Measurements from ENCODE around the gene SLC34A3.

Gene SLC34A3

GRCh38 chr9:137278721-137279711 is 48.3 kb downstream of the SLC34A3 start:
- ChIA-PET POLR2A (no interaction called here), CTCF (no interaction called here)
- DNase-seq (ENCODE audit: extremely low spot score): no peak
- no peak for TF ChIP-seq BHLHE40 (IDR thresholded peaks at IDR 0.05; ENCODE audit: borderline replicate concordance)
- TF ChIP-seq SP1 (IDR thresholded peaks at IDR 0.05): no peak
- no peak for TF ChIP-seq CTBP1 (IDR thresholded peaks at IDR 0.05; ENCODE audit: borderline replicate concordance)
- TF ChIP-seq NFRKB (IDR thresholded peaks at IDR 0.05): no peak
- TF ChIP-seq ELF4 (IDR thresholded peaks at IDR 0.05): no peak
- TF ChIP-seq PKNOX1 (IDR thresholded peaks at IDR 0.05): no peak
- TF ChIP-seq HDGF (IDR thresholded peaks at IDR 0.05; ENCODE audit: borderline replicate concordance): no peak
- no peak for TF ChIP-seq L3MBTL2 (conservative IDR thresholded peaks at IDR 0.05)
- no peak for TF ChIP-seq SUZ12 (IDR thresholded peaks at IDR 0.05)
- no peak for TF ChIP-seq TARDBP (IDR thresholded peaks at IDR 0.05)
- TF ChIP-seq ARNT (IDR thresholded peaks at IDR 0.05): no peak
- no peak for TF ChIP-seq FOXK2 (IDR thresholded peaks at IDR 0.05)
- TF ChIP-seq LEF1 (IDR thresholded peaks at IDR 0.05; ENCODE audit: borderline replicate concordance): no peak
- TF ChIP-seq FOXM1 (IDR thresholded peaks at IDR 0.05; ENCODE audit: borderline replicate concordance): no peak
- no peak for TF ChIP-seq FOXA1 (IDR thresholded peaks at IDR 0.05)
- TF ChIP-seq ZNF384 (IDR thresholded peaks at IDR 0.05): no peak

- ChIA-PET POLR2A (interaction anchor here (1.0 kb wide), 1 partner anchor 22 kb away, joined by 4 read pairs; the partner anchor contains the start of gene NRARP), CTCF (no interaction called here)
- TF ChIP-seq BHLHE40 (IDR thresholded peaks at IDR 0.05; ENCODE audit: borderline replicate concordance) (no peak), NFRKB (IDR thresholded peaks at IDR 0.05) (no peak), ARNT (IDR thresholded peaks at IDR 0.05) (no peak), ZNF384 (IDR thresholded peaks at IDR 0.05) (no peak), FOXK2 (IDR thresholded peaks at IDR 0.05) (no peak), FOXM1 (IDR thresholded peaks at IDR 0.05; ENCODE audit: borderline replicate concordance) (no peak), SUZ12 (IDR thresholded peaks at IDR 0.05) (no peak), LEF1 (IDR thresholded peaks at IDR 0.05; ENCODE audit: borderline replicate concordance) (no peak), FOXA1 (IDR thresholded peaks at IDR 0.05) (no peak), ELF4 (IDR thresholded peaks at IDR 0.05) (no peak), CTBP1 (IDR thresholded peaks at IDR 0.05; ENCODE audit: borderline replicate concordance) (no peak), PKNOX1 (IDR thresholded peaks at IDR 0.05) (no peak), HDGF (IDR thresholded peaks at IDR 0.05; ENCODE audit: borderline replicate concordance) (no peak), TARDBP (IDR thresholded peaks at IDR 0.05) (no peak), SP1 (IDR thresholded peaks at IDR 0.05) (no peak), L3MBTL2 (conservative IDR thresholded peaks at IDR 0.05) (no peak)
- no peak for DNase-seq (ENCODE audit: extremely low spot score)
These were observed 49.2 kb downstream of the SLC34A3 start for GRCh38 chr9:137279741-137280473.

- DNase-seq (ENCODE audit: extremely low spot score): no peak
- TF ChIP-seq SP1 (IDR thresholded peaks at IDR 0.05) (no peak), ZNF384 (IDR thresholded peaks at IDR 0.05) (no peak), FOXK2 (IDR thresholded peaks at IDR 0.05) (no peak), TARDBP (IDR thresholded peaks at IDR 0.05) (no peak), CTBP1 (IDR thresholded peaks at IDR 0.05; ENCODE audit: borderline replicate concordance) (no peak), ELF4 (IDR thresholded peaks at IDR 0.05) (no peak), ARNT (IDR thresholded peaks at IDR 0.05) (no peak), L3MBTL2 (conservative IDR thresholded peaks at IDR 0.05) (no peak), FOXA1 (IDR thresholded peaks at IDR 0.05) (no peak), LEF1 (IDR thresholded peaks at IDR 0.05; ENCODE audit: borderline replicate concordance) (no peak), NFRKB (IDR thresholded peaks at IDR 0.05) (no peak), SUZ12 (IDR thresholded peaks at IDR 0.05) (no peak), PKNOX1 (IDR thresholded peaks at IDR 0.05) (no peak), BHLHE40 (IDR thresholded peaks at IDR 0.05; ENCODE audit: borderline replicate concordance) (no peak), HDGF (IDR thresholded peaks at IDR 0.05; ENCODE audit: borderline replicate concordance) (no peak), FOXM1 (IDR thresholded peaks at IDR 0.05; ENCODE audit: borderline replicate concordance) (no peak)
- ChIA-PET CTCF (no interaction called here), POLR2A (interaction anchor here (1.0 kb wide), 1 partner anchor 21 kb away, joined by 4 read pairs; the partner anchor contains the start of gene NRARP)
These were observed 50.0 kb downstream of the SLC34A3 start for GRCh38 chr9:137280474-137281344.

- POLR2A ChIA-PET: no interaction called here
- 0 out of 2 replicates have a peak, but pooled peaks have one; percentile 9 for TF ChIP-seq PKNOX1 (IDR thresholded peaks at IDR 0.05)
- TF ChIP-seq FOXK2 (IDR thresholded peaks at IDR 0.05): no peak
- CTCF ChIA-PET: no interaction called here
- no peak for DNase-seq (ENCODE audit: extremely low spot score)
These were observed 50.8 kb downstream of the SLC34A3 start for GRCh38 chr9:137281345-137282116.
